SK-MEL-5 (cell line): ENCODE measurements around the gene PPM1N. TPM values are rescaled to one million over a fixed set of nuclear protein-coding genes. Genes with fewer than 3 reads are reported as not detected.

Experiments
- DNase-seq: peaks from one replicate; pipeline ENCODE4 v3.0.0-alpha.2; 2016; ENCODE audit warnings: low read depth, low spot score
- in situ Hi-C: cut with HindIII; loops from 2 replicates; pipeline ENCODE4 v1.10.0; 2016; ENCODE audit warnings: low sequenced_read_pairs, high pct_unique_total_duplicates, low pct_unique_long_range_greater_than_20kb
- polyA plus RNA-seq, 2 experiments: library from polyadenylated mRNA; depleted of rRNA; stranded (reverse); fragments of >200 nt; gene quantifications; 2 replicates each; pipeline ENCODE4 v1.2.3, GENCODE V29; 2015
- total RNA-seq: library from RNA; depleted of rRNA; stranded (reverse); fragments of >200 nt; shearing (Covaris generic); gene quantifications from 2 replicates; pipeline ENCODE4 v1.2.3, GENCODE V29; 2014; rRNA removed

Gene PPM1N
- total RNA-seq = 0.74 and 1.9 TPM in 2 replicates
- 0.68 and 1.7 TPM in 2 replicates for polyA plus RNA-seq (2015; cell fraction: cytosol; rRNA removed)
- 2.3 and 7.7 TPM in 2 replicates for polyA plus RNA-seq (2015; cell fraction: nucleus; rRNA removed)

DNA sequence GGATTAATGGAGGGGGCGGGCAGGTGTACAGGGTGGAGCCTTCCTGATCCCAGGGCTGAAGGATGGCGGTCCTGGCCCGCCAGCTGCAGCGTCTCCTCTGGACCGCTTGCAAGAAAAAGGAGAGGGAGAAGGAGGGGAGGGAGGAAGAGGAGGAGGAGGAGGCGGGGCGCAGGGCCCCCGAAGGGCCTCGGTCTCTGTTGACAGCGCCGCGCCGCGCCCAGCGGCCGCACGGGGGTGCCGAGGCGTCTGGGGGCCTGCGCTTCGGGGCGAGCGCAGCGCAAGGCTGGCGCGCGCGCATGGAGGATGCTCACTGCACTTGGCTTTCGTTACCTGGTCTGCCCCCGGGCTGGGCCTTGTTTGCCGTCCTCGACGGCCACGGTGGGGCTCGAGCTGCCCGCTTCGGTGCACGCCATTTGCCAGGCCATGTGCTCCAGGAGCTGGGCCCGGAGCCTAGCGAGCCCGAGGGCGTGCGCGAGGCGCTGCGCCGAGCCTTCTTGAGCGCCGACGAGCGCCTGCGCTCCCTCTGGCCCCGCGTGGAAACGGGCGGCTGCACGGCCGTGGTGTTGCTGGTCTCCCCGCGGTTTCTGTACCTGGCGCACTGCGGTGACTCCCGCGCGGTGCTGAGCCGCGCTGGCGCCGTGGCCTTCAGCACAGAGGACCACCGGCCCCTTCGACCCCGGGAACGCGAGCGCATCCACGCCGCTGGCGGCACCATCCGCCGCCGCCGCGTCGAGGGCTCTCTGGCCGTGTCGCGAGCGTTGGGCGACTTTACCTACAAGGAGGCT lies at the start of gene PPM1N:
Gene PPM1N (plus strand): TSS at position 33 of the 785 bp plus-strand sequence. CDS start 30 bp downstream, at position 63.
- in situ Hi-C loops = no loop called here
- DNase-seq = no peak

- in situ Hi-C loops = no loop called here
- peak; percentile 37 for DNase-seq
These were observed 49.4 kb upstream of the PPM1N start for GRCh38 chr19:45448887-45449299.

DNA sequence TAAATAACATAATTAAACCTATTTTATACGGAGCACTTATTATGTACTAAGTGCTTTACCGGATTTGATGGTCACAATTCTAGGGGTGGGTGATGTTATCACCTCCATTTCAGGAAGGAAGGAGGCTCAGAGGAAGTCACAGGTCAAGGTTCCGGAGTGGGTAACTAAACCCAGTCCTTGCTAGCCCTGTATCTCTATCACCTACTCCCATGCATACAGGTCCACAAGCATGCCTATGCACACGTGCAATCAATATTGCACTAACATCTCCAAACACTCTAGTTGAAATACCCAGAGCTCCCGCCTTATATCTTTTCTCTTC lies 48.3 kb upstream of the PPM1N start:
- no peak for DNase-seq
- in situ Hi-C loops = no loop called here

DNA sequence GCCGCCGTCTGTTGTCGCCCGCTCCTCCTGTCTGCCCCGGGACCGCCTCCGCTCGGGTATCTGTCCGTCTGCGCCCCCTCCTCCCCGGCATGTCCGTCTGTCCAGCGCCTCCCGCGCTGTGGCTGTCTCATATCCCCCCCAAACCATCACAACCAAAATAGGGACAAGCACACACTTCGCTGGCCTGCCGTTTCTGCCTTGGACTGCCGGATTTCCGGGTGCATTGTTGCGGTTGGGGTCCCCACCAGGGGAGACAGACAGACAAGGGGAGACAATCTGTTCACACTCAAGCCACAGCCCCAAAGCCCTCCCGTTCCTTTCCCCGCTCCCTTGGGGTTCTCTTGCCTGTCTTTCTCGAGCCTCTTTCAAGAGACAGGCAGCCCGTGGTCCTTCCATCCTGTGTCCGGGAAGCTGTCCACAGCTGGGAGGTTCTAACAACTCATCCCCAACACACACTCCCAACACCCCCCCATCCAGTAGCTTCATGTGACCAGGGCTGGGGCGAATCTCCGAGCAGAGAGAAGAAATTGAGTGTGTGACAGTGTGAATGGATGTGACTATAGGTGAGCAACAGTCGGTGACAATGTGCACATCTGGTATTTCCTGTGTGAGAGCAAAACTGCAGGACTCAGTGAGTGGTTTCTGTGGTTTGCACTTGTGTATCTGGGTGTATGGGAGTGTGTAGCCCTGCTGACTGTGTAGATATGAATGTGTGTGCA lies 47.0 kb upstream of the PPM1N start:
- in situ Hi-C loops = no loop called here
- peak; percentile 9 for DNase-seq

- DNase-seq = no peak
- in situ Hi-C loops = no loop called here
These were observed 46.3 kb upstream of the PPM1N start for GRCh38 chr19:45451850-45452387.

DNA sequence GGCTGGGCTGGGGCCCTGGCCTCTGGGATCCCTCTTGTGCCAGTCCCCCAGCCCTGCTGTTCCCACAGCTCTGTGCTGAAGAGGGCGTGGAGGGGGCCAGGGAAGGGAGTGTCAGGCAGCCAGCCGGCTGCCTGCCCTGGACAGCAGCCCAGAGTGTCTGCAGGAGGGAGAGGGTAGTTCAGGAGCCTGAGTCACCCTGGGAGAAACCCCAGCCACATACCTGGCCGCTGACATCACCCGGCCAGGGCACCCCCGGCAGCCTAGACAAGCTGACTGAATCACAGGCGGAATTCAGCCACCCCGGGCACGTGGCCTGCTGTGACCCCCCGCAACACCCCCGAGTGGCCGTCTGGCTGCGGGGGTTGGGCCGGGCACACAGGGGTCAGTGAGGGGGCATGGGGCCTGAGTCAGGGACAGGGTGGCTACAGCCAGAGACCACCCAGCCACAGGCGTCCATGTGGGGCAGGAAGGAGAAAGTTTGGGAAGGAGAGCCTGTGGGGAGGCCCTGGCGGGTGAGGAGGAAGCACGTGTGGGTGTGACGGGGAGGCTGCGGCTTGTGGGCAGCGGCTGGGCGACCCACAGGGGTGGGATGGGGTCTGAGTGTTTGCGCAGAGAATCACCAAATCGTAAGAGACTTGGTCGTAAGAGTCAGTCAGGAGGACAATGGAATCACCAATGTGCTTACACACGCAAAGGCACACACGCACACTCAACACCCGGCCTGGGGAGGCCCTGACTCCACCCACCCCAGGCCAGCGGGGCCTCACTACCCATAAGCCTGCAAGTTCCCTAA lies 42.3 kb upstream of the PPM1N start:
- peak; percentile 46 for DNase-seq
- in situ Hi-C loops = no loop called here

DNA sequence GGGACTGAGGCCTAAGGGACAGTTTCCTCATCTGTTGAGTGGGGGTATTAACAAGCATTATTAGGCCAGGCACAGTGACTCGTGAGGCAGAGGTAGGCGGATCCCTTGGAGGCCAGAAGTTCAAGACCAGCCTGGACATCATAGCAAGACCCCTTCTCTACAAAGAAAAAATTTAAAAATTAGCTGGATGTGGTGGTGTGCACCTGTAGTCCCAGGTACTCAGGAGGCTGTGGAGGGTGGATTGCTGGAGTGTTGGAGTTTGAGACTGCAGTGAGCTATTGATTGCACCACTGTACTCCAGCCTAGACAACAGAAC lies 41.8 kb upstream of the PPM1N start:
- DNase-seq = no peak
- in situ Hi-C loops = no loop called here

DNA sequence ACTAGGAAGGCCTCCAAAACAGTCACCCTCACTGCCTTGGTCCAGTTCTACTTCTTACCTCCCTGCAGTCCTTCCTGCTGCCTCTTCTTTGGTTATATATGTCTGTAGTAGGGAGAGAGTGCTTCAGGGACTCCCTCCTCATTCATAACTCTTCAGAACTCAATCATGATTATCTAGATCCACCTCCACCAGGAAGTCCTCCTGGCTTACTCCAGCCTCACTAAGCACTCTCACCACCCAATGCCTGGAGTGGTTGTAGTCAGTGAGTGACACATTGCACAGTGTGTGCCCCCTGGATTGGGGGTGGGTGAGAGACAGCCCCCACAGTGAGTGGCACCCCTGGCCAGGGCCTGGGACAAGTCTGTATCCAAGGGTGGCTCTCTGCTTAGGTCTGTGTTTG lies 40.5 kb upstream of the PPM1N start:
- in situ Hi-C loops = no loop called here
- DNase-seq = no peak

- DNase-seq = no peak
- in situ Hi-C loops = no loop called here
These were observed 37.4 kb upstream of the PPM1N start for GRCh38 chr19:45460807-45461347.

DNA sequence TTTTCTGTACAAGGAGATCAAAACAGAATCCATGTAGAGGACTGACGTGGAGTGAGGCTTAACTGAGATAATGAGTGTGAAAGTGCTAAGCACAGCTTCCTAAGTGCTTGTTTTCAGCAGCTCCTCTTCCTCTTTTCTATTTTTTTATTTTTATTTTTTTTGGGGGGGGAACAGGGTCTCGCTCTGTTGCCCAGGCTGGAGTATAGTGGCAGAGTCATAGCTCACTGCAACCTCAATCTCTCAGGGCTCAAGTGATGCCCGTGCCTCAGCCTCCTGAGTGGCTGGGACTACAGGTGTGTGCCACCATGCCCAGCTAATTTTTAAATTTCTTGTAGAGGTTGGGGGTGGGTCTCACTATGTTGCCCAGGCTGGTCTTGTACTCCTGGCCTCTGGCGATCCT lies 36.1 kb upstream of the PPM1N start:
- no peak for DNase-seq
- in situ Hi-C loops = no loop called here

DNA sequence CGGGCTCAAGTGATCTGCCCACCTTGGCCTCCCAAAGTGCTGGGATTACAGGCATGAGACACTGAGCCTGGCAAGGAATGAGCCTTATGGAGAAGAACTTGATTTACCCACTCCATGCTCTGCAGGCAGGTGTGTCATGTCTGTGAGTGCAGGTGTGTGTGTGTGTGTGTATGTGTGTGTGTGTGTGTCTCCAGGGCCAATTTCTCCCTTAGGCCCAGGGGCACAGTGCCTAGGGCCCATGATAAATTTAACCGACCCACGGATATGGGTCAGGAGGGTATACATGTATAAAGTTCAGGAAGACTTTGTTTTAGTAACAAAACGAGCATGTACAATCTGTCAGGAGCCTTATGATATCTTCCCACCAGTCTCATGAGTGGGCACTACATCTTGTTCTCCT lies 35.0 kb upstream of the PPM1N start:
- in situ Hi-C loops = no loop called here
- DNase-seq = no peak

GRCh38 chr19:45464274-45464673 lies 34.0 kb upstream of the PPM1N start:
- in situ Hi-C loops = no loop called here

GRCh38 chr19:45464852-45465441 lies 33.3 kb upstream of the PPM1N start:
- in situ Hi-C loops = no loop called here
- DNase-seq = no peak

More at GRCh38 chr19:45464274-45464673, 34.0 kb upstream of the PPM1N start:
- DNase-seq = no peak

DNA sequence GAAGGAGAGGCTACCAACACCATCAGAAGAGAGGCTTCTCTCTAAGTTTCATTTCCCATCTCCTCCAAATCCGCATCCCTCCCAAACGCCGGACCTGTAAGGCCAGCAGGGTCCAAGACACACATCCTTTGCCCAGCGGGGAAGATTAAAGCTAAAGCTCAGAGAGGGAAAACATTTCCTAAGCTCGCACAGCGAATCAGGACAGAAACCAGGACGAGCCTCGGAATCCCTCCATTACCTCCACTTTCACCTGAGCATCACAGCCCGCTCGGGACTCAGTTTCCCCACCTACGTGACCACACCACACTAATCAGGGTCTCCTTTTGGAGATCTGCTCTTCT lies 31.2 kb upstream of the PPM1N start:
- in situ Hi-C loops = no loop called here
- peak; percentile 3 for DNase-seq

- in situ Hi-C loops = no loop called here
- DNase-seq = peak; percentile 94
These were observed 30.6 kb upstream of the PPM1N start, which contains the start of gene FOSB for GRCh38 chr19:45467456-45468158. TSS of gene FOSB (plus strand) at chr19:45467996. CDS start at chr19:45468587, 591 bp downstream.

DNA sequence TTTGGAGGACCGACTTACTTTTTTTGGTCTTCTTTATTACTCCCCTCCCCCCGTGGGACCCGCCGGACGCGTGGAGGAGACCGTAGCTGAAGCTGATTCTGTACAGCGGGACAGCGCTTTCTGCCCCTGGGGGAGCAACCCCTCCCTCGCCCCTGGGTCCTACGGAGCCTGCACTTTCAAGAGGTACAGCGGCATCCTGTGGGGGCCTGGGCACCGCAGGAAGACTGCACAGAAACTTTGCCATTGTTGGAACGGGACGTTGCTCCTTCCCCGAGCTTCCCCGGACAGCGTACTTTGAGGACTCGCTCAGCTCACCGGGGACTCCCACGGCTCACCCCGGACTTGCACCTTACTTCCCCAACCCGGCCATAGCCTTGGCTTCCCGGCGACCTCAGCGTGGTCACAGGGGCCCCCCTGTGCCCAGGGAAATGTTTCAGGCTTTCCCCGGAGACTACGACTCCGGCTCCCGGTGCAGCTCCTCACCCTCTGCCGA lies 30.0 kb upstream of the PPM1N start:
- in situ Hi-C loops = no loop called here
- DNase-seq = no peak

GRCh38 chr19:45468803-45469131 lies 29.5 kb upstream of the PPM1N start:
- in situ Hi-C loops = no loop called here
- no peak for DNase-seq
